Sciatic nerve (tissue), 2 donors: ENCODE data around the gene CCDC171. TPM values are rescaled to one million over a fixed set of nuclear protein-coding genes. Genes with fewer than 3 reads are reported as not detected.

ENCODE experiments used
- ATAC-seq: fragments of 200-7000 bp; cut with Tn5 transposase; one replicate; pipeline ENCODE4 v1.9.1; 2020; ENCODE audit warnings: mild to moderate bottlenecking, moderate library complexity
- DNase-seq: peaks from one replicate; pipeline ENCODE4 v3.0.0-alpha.2; 2020; ENCODE audit warnings: low spot score
- intact Hi-C: fragments of 100-400 bp; cut with DNase I; formaldehyde crosslinking; loops from one replicate; pipeline ENCODE4 v1.14.2; 2022
- total RNA-seq: library from RNA; stranded (reverse); fragmentation: NEBNext Ultra II Directional; extraction: Animal tissue kit (Norgen Biotek cat#: 25700); gene quantifications from one replicate; pipeline ENCODE4 v1.2.1, GENCODE V29; 2021
- donor health status: DM: no; HTN: no; CAD: no.
- donor health status: DM: no; HTN: no; CAD: no.

Gene CCDC171
- total RNA-seq, 1 donor from 2014 or later: 27.1 TPM

- DNase-seq (no peak), ATAC-seq (no peak)
- intact Hi-C loops: no loop called here
These were observed 281.7 kb downstream of the CCDC171 start for GRCh38 chr9:15834541-15834940.

DNA sequence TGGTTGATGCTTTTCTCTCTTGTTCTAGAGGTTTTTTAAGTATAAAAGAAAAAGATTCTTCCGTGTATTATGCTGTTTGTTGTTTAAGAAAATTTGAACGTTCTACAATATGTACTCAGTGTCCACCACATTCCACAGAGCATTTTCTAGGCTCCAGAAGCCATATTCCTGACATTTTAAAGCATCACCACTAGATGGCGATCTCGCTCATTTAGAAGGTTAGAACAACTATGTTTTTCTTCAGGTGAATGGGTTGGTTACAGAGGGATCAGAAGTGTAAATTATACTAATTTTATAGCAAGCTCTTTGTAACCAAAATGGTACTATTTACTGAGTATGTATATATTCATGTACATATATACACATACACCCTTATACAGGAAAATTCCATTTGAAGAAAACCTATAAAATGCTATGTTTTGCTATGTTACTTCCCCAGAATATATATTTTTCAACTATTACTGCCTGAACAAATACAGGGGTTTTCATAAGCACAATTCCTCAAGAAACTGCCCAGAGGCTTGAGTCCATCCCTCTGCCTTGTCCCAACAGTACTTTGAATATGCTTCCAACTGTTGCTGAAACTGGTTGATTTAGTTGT lies 284.3 kb downstream of the CCDC171 start:
- ATAC-seq (peak; percentile 72), DNase-seq (no peak)
- intact Hi-C loops: no loop called here

- intact Hi-C loops: no loop called here
- no peak for DNase-seq
- no peak for ATAC-seq
These were observed 289.2 kb downstream of the CCDC171 start for GRCh38 chr9:15842051-15842450.

- intact Hi-C loops: no loop called here
- DNase-seq (no peak), ATAC-seq (no peak)
These were observed 290.5 kb downstream of the CCDC171 start for GRCh38 chr9:15843316-15843715.

DNA sequence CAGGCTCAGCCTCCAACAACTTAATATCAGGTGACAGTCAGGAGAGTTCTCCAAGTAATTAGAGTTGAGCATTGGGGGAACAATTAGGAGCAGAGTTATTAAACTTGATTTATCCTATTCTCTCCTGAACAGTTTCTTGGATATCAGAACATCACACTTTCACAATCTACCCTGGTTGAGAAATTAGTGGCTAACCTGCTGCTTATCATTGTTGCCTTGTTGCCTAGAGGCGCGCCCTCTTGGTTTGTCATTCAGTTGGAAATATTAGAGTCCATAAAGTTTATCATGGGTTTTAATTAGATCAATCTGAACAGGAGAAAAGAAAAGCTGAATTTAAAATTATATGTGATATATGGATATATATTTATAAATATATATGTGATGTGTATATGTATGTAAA lies 291.1 kb downstream of the CCDC171 start:
- intact Hi-C loops: no loop called here
- ATAC-seq (no peak), DNase-seq (no peak)

DNA sequence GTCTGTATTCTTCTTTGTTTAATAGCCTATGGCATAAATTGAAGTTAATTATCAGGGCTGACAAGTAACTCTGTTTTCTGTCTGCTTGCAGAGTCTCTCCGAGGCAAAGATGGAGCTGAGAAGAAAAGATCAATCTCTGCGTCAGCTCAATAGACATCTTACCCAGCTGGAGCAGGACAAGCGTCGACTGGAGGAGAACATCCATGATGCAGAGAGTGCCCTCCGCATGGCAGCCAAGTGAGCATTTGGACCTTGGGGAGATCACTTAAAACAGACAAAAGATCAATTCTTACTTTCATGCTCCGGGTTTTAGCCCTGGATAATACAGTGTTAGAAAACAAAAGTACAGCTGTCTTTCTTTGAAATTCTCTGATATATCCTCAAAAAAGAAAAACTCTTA lies 293.8 kb downstream of the CCDC171 start:
- no peak for ATAC-seq
- intact Hi-C loops: no loop called here

GRCh38 chr9:15849871-15850270 lies 297.0 kb downstream of the CCDC171 start:
- intact Hi-C loops: no loop called here
- no peak for ATAC-seq

More for the DNA sequence above, 293.8 kb downstream of the CCDC171 start:
- no peak for DNase-seq

DNA sequence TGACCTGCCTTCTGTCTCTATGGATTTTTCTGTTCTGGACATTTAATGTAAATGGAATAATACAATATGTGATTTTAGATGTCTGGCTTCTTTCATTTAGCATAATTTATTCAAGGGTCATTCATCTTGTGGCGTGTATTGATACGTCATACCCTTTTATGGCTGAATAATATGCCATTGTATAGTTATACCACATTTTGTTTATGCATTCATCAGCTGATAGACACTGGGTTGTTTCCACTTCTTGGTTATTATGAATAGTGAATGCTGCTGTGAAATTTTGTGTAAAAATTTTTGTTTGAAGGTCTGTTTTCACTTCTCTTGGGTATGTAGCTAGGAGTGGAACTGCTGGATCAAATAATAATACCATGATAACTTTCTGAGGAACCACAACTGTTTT lies 298.9 kb downstream of the CCDC171 start:
- DNase-seq (no peak), ATAC-seq (no peak)
- intact Hi-C loops: no loop called here

More at GRCh38 chr9:15849871-15850270, 297.0 kb downstream of the CCDC171 start:
- DNase-seq: no peak

- DNase-seq (no peak), ATAC-seq (no peak)
- intact Hi-C loops: no loop called here
These were observed 303.7 kb downstream of the CCDC171 start for GRCh38 chr9:15856591-15856990.

GRCh38 chr9:15867334-15867733 lies 314.5 kb downstream of the CCDC171 start:
- no peak for DNase-seq
- no peak for ATAC-seq
- intact Hi-C loops: no loop called here

DNA sequence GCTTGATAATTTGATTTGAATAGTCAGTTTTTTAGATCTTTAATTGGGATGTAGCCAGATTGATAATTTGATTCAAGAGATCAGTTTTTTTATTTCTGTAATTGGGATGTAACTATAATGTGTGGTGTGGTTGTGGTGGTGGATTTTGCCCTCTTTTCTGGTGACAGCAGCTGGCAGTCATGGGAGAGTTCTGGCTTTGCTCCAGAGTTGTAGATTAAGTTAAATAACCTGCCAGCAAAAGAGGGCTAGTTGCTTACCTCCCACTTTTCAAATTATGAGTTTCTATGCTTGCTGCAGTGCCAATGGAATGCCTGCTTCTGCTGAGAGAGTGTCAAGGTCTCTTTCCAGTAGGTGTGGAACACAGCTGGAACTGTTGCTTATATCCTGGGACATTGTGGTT lies 315.1 kb downstream of the CCDC171 start:
- DNase-seq: no peak
- ATAC-seq: no peak
- intact Hi-C loops: no loop called here

GRCh38 chr9:15873573-15874177 lies 320.8 kb downstream of the CCDC171 start:
- intact Hi-C loops: no loop called here
- ATAC-seq (peak; percentile 81), DNase-seq (no peak)

DNA sequence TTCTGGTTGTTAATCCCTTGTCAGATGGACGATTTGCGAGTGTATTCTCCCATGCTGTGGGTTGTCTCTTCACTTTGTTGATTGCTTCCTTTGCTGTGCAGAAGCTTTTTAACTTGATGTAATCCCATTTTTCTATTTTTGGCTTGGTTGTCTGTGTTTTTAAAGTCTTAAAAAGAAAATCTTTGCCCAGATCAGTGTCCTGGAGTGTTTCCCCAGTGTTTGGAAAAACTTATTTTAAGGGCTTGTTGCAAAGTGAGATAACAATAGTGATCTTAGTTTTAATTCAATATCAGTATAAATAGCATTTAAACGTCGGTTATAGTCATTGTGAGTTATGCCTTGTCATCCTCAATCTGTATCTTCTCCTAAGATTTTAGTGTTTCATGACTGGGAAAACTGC lies 329.5 kb downstream of the CCDC171 start:
- ATAC-seq (no peak), DNase-seq (no peak)
- intact Hi-C loops: no loop called here

DNA sequence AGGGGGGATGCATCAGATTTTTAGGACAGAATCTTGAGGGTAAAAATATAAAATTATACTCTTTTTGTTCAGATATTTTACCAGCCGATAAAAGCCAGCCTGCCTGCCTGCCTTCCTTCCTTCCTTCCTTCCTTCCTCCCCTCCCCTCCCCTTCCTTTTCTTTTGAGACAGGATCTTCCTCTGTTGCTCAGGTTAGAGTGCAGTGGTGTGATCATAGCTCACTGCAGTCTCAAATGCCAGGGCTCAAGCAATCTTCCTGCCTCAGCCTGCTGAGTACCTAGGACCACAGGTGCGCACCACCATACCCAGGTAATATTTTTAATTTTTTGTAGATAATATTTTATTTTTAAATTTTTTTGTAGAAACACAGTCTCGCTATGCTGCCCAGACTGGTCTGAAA lies 330.0 kb downstream of the CCDC171 start:
- no peak for ATAC-seq
- intact Hi-C loops: no loop called here
- DNase-seq: no peak

DNA sequence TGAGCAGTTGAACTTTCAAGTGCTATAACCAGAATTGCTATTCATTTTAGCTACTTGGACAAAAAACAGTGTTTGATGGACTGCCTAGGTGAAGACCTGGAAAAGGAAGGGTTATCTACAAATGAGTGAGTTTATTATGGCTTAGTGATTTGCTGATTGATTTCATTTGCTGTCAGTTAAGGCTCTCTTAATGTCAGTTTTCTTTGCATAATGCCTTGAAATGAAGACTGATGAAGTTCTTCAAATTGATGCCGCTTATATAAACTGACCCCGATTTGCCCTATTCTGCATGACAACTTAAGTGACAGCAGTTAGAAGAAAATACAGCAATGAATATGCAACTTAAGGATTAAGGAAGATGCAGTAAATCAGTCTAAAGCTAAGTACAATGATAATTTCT lies 332.6 kb downstream of the CCDC171 start:
- ATAC-seq (no peak), DNase-seq (no peak)
- intact Hi-C loops: no loop called here

GRCh38 chr9:15889555-15889954 lies 336.7 kb downstream of the CCDC171 start:
- ATAC-seq: no peak
- intact Hi-C loops: no loop called here
- no peak for DNase-seq

DNA sequence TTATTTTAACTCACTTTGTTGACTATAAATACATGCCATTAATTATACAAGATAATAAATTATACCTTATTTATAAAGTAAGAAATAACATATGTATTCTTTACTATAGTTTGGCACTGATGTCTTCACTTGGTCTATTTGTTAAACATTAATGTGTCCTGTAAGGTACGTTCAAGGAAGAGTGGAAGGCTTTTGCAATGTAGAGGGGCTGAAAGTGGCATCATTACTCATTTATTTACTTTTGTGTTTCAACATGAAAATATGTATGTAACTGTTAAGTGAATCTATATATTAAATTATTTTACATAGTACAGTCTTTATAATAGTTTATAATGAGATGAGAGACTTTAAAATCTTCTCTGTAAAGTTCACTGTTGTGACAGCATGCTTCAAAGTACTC lies 348.7 kb downstream of the CCDC171 start:
- ATAC-seq: no peak
- intact Hi-C loops: no loop called here
- DNase-seq: no peak

DNA sequence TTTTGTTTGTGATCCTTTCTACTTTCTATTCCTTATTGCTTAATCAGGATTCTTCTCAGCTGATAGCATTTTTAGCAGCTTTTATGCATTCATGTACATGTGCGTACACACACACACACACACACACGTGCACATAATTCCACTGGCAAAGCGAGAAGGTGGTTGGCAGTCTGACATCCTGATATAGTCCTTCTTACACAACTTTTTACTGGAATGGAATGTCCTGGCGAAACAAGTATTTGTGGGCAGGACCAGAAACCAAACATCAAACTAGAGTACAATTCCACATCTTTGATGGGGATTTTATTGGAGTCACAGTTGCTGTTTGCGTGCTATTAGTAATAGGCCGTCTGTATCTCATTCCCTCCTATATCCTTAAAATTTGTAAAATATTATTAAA lies 356.5 kb downstream of the CCDC171 start:
- DNase-seq (no peak), ATAC-seq (peak; percentile 55)

GRCh38 chr9:15915711-15916110 lies 362.9 kb downstream of the CCDC171 start:
- ATAC-seq: no peak
- DNase-seq: no peak
- intact Hi-C loops: no loop called here

More for the DNA sequence above, 356.5 kb downstream of the CCDC171 start:
- intact Hi-C loops: no loop called here

DNA sequence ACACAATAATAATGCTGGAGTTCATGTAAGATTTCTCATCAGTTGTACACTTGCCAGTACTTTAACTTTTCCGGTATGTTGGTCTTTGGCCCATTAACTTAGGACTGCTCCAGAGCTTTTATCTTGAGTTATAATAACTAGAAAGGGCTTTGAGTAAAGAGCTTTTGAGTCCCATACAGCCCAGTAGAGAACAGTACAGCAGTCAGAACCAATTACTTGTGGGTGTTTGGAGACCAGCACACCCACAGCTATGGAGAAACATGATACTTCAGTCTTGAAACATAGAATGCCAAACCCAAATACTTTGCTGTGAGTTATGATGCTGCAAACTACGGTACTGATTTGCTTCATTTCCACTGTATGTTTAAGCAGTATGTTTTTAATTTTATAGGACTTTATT lies 374.3 kb downstream of the CCDC171 start:
- ATAC-seq (no peak), DNase-seq (no peak)
- intact Hi-C loops: no loop called here

GRCh38 chr9:15935661-15936305 lies 382.9 kb downstream of the CCDC171 start:
- DNase-seq (no peak), ATAC-seq (peak; percentile 64)
- intact Hi-C loops: no loop called here
